Hepatocyte (in vitro differentiated cells): ENCODE data around the gene MED13L. TPM values are rescaled to one million over a fixed set of nuclear protein-coding genes. Genes with fewer than 3 reads are reported as not detected.

Experiments used
- DNase-seq: peaks from one replicate; pipeline ENCODE4 v3.0.0-alpha.2; 2016; ENCODE audit warnings: low spot score
- H2AFZ ChIP-seq: fragments of 200-600 bp; sonication (generic); 2 replicates; pipeline ENCODE4 v1.6.0; 2016; ENCODE audit warnings: antibody characterized with exemption, mild to moderate bottlenecking
- H3K27ac ChIP-seq: fragments of 200-600 bp; sonication (generic); 2 replicates; pipeline ENCODE4 v1.5.1; 2016; ENCODE audit warnings: mild to moderate bottlenecking
- H3K27me3 ChIP-seq: fragments of 200-600 bp; sonication (generic); 2 replicates; pipeline ENCODE4 v1.6.1; 2016
- H3K36me3 ChIP-seq: fragments of 200-600 bp; sonication (generic); replicated peaks from 2 replicates; pipeline ENCODE4 v1.5.1; 2016; ENCODE audit warnings: low read depth; ENCODE audit not compliant: insufficient read depth
- H3K4me1 ChIP-seq: fragments of 200-600 bp; sonication (generic); 2 replicates; pipeline ENCODE4 v1.5.1; 2016; ENCODE audit warnings: mild to moderate bottlenecking, moderate library complexity; ENCODE audit not compliant: insufficient read depth
- H3K4me2 ChIP-seq: fragments of 200-600 bp; sonication (generic); 2 replicates; pipeline ENCODE4 v1.6.0; 2016
- H3K4me3 ChIP-seq: fragments of 200-600 bp; sonication (generic); 2 replicates; pipeline ENCODE4 v1.5.1; 2016; ENCODE audit warnings: mild to moderate bottlenecking
- H3K79me2 ChIP-seq: fragments of 200-600 bp; sonication (generic); 2 replicates; pipeline ENCODE4 v1.6.0; 2017; ENCODE audit warnings: mild to moderate bottlenecking
- H3K9me2 ChIP-seq: fragments of 200-600 bp; sonication (generic); replicated peaks from 2 replicates; pipeline ENCODE4 v1.6.0; 2017; ENCODE audit warnings: mild to moderate bottlenecking; ENCODE audit not compliant: insufficient read depth
- H3K9me3 ChIP-seq: fragments of 200-600 bp; sonication (generic); 2 replicates; pipeline ENCODE4 v1.5.1; 2016; ENCODE audit warnings: low read depth, mild to moderate bottlenecking
- H4K20me1 ChIP-seq: fragments of 200-600 bp; sonication (generic); 2 replicates; pipeline ENCODE4 v1.6.0; 2016; ENCODE audit warnings: mild to moderate bottlenecking; ENCODE audit not compliant: insufficient read depth, poor library complexity, severe bottlenecking
- EZH2 ChIP-seq: fragments of 200-600 bp; sonication (generic); IDR thresholded peaks from 2 replicates; pipeline ENCODE4 v1.6.1; 2016; ENCODE audit warnings: antibody characterized with exemption, mild to moderate bottlenecking, borderline replicate concordance
- EZH2phosphoT487 ChIP-seq: fragments of 200-600 bp; sonication (generic); IDR thresholded peaks from one replicate; pipeline ENCODE4 v1.6.1; 2018; ENCODE audit warnings: antibody characterized with exemption, mild to moderate bottlenecking, low read depth, moderate library complexity; ENCODE audit not compliant: unreplicated experiment, severe bottlenecking
- WGBS: methylation state at CpG from one replicate; pipeline ENCODE4 v1.1.6; 2016; ENCODE audit warnings: low lambda C conversion rate; ENCODE audit errors: missing lambda C conversion rate; 5-methylcytosine and 5-hydroxymethylcytosine counted together
- polyA plus RNA-seq: library from polyadenylated mRNA; unstranded; fragments of >200 nt; fragmentation: Nextera tagmentation; extraction: Ambion mirVana; gene quantifications from 2 replicates; pipeline ENCODE4 v1.2.1, GENCODE V29; 2016
- total RNA-seq: library from RNA; depleted of rRNA; stranded (reverse); fragments of >200 nt; gene quantifications from 2 replicates; pipeline ENCODE4 v1.2.3, GENCODE V29; 2014
- TF ChIP-seq, protein P1 (sequence below): fragments of 200-600 bp; sonication (generic); IDR thresholded peaks from 2 replicates; pipeline ENCODE4 v1.5.1; 2016; ENCODE audit warnings: antibody characterized with exemption, mild to moderate bottlenecking; ENCODE audit not compliant: poor library complexity

The MED13L gene
- total and polyA plus RNA-seq, 2 experiments from 2014 or later, result 23.7 to 135 TPM

DNA sequence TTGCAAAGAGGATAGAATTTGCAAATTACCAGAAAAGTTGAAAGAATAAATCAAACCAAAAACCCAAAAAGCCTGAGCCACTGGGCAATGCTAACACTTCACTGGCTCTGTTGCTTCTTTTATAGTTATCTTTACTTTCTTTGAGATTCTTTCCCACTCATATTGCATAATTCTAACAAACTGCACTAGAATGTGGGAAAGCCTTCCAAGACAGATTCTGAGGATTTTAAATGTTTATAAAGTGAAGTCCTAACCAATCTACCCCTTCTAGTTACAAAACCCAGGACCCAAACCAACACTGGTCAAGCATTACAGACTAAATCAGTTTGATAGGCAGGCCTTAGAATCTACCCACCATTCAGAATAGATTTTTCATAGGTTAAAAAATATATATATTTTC lies 150.9 kb downstream of the MED13L start:
- H3K36me3 ChIP-seq, result no peaks in the 10 kb centered on the region
- H3K4me1 ChIP-seq, result peaks cover 46% of the 10 kb centered on the region
- peak overlapping the region; percentile 29 for H3K4me2 ChIP-seq
- H2AFZ ChIP-seq, result no peak overlapping the region
- H3K4me3 ChIP-seq, result no peak overlapping the region
- DNase-seq, result no peak
- no peak for TF ChIP-seq EZH2phosphoT487
- TF ChIP-seq, protein P1, sequence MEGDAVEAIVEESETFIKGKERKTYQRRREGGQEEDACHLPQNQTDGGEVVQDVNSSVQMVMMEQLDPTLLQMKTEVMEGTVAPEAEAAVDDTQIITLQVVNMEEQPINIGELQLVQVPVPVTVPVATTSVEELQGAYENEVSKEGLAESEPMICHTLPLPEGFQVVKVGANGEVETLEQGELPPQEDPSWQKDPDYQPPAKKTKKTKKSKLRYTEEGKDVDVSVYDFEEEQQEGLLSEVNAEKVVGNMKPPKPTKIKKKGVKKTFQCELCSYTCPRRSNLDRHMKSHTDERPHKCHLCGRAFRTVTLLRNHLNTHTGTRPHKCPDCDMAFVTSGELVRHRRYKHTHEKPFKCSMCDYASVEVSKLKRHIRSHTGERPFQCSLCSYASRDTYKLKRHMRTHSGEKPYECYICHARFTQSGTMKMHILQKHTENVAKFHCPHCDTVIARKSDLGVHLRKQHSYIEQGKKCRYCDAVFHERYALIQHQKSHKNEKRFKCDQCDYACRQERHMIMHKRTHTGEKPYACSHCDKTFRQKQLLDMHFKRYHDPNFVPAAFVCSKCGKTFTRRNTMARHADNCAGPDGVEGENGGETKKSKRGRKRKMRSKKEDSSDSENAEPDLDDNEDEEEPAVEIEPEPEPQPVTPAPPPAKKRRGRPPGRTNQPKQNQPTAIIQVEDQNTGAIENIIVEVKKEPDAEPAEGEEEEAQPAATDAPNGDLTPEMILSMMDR, result no peak
- no peak for TF ChIP-seq EZH2
- no peaks in the 10 kb centered on the region for H3K9me2 ChIP-seq
- H3K27me3 ChIP-seq, result no peaks in the 10 kb centered on the region
- no peaks in the 10 kb centered on the region for H3K9me3 ChIP-seq
- peaks cover 89% of the 10 kb centered on the region for H4K20me1 ChIP-seq
- no peak overlapping the region for H3K27ac ChIP-seq
- H3K79me2 ChIP-seq, result peaks cover 100% of the 10 kb centered on the region

DNA sequence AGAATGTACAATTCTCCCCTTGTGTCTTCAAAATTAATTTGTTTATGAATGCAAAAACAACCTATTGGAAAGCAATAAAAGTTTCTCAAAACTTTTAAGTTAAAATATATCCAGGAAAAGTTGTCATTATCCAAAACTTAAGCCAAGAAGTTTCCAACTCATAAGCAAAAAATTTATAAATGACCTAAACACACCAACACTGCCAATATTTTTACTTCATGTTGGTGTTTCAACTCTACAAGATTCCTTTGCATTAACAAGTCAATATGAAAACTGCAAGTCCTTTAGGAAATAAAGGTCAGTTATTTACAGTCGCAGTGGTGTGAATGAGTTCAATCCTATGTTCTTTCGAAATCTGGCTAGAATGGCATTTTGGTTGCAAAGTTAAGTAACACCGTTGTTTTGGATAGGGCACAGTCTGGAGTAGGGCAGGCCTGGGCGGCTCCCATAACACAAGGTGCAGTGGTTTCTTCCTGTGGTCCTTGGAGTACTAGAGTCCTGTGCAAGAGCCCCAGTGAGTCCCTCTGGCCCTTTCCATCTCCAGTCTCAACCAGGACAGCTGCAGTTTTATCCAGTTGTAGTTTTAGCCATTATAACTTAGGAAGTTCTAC lies 151.4 kb downstream of the MED13L start:
- Histone ChIP-seq H3K9me2 (no peaks in the 10 kb centered on the region), H3K36me3 (no peaks in the 10 kb centered on the region), H4K20me1 (peaks cover 87% of the 10 kb centered on the region), H3K79me2 (peaks cover 98% of the 10 kb centered on the region), H3K9me3 (no peaks in the 10 kb centered on the region), H3K4me2 (peak overlapping the region; percentile 29), H3K27me3 (no peaks in the 10 kb centered on the region), H3K27ac (no peak overlapping the region), H3K4me3 (no peak overlapping the region), H3K4me1 (peaks cover 49% of the 10 kb centered on the region), H2AFZ (no peak overlapping the region)
- TF ChIP-seq, protein P1, result no peak
- TF ChIP-seq EZH2 (no peak), EZH2phosphoT487 (no peak)
- 90% methylated on average over 4 of the region's 4 CpGs for WGBS
- no peak for DNase-seq

DNA sequence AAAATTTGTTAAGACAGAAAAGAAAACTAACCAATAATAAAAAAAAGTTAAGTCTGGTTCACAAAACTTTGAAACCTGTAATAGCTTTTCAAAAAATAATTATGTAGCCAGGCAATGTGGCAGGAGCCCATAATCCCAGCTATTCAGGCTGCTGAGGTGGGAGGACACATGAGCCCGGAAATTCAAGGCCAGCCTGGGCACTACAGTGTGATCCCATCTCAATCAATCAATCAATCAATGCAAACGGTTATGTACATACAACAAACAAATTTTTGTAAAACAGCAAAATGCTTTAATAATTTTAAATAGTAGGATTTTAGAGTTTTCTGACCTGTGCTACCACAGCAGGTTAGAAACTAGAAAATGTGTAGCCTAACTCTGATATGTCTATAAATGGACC lies 152.4 kb downstream of the MED13L start:
- H3K9me2 ChIP-seq, result no peaks in the 10 kb centered on the region
- H4K20me1 ChIP-seq, result peaks cover 87% of the 10 kb centered on the region
- H2AFZ ChIP-seq, result no peak overlapping the region
- 87% methylated on average over 2 of the region's 2 CpGs for WGBS
- peaks cover 98% of the 10 kb centered on the region for H3K79me2 ChIP-seq
- no peak overlapping the region for H3K4me2 ChIP-seq
- no peak for DNase-seq
- no peak overlapping the region for H3K27ac ChIP-seq
- no peak overlapping the region for H3K4me3 ChIP-seq
- TF ChIP-seq EZH2 (no peak), EZH2phosphoT487 (no peak)
- TF ChIP-seq, protein P1, result no peak
- no peaks in the 10 kb centered on the region for H3K27me3 ChIP-seq
- peaks cover 44% of the 10 kb centered on the region for H3K4me1 ChIP-seq
- H3K9me3 ChIP-seq, result no peaks in the 10 kb centered on the region
- H3K36me3 ChIP-seq, result no peaks in the 10 kb centered on the region
